Muscle of back (tissue), 11 donors: Measurements from ENCODE around the gene LDLRAD4. TPM values are rescaled to one million over a fixed set of nuclear protein-coding genes. Genes with fewer than 3 reads are reported as not detected.
A peak's percentile ranks its signal among the peaks of the same experiment; 100 is the strongest.

ENCODE experiments used
- DNase-seq, 3 donors: peaks; one replicate each; pipeline versions ENCODE4 v3.0.0 to v3.0.0-alpha.2; 2013
- polyA plus RNA-seq, 10 donors: library from polyadenylated mRNA; unstranded; fragments of 120-200 nt; gene quantifications; one replicate each; pipeline ENCODE4 v1.2.1, GENCODE V29; 2013; ENCODE audit not compliant: insufficient read length in 10 of 10

LDLRAD4 gene
- polyA plus RNA-seq, 10 donors = 6.9 to 15.9 (median 11.2) TPM

DNA sequence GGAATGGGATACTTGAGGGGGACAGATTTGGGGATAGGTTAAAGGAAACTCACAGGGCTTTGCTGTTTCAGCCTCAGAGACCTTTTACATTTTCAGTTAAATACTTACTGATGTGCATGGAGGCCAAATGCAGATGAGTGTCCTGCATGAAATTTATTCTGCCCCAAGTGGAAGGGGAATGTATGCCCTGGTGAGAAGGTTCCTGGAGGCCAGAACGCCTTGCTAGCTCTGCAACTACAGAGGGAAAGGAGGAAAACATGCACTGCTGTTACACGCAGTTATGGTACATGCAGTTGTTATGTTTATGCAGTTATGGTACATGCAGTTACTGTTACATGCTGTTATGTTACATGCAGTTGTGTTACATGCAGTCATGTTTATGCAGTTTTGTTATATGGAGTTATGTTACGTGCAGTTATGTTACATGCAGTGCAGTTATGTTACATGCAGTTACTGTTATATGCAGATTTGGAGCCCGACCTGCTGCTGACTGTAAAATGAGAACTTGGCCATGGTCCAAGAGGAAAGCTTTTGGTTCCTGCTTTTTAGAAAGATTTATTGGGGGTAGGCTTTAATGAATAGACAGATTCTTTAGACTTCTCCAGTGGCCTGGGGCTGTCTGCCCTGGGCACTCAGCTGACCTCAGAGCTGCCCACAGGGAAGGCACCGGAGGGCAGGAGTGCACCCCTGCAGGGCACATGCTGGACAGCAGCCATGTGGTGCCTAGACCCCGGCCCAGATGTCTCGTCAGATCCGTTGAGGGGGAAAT, 84.1 kb downstream of the LDLRAD4 start:
- peak in 2 of 3 donors; percentile 63 to 82 for DNase-seq

DNA sequence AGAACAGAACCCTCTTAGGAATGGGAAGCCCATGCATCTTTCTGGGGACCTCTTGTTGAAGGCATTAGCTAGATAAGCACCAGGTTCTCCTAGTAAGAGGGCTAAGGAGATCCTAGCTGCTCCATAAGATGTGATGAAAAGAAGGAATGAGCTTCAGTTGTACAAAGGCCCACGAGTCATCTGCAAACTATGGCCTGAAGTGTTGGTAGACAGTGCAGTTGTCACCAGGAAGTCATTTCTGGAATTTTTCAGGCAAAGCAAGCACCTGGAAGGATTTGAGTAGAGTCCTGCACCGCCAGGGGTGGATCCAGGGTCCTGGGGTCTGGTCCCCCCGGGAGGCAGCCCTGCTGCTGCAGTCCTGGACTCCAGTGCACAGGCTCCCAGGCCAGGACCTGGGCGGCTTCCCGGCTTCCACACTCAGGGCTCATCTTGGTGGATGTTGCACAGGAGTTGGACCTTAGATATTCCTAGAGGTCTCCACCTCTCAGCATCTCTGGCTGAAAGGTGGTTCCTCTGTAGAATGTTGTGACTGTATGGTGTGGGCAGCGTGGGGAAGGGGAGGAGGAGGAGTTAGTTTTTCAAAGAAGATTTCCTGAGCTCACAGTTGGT, 85.3 kb downstream of the LDLRAD4 start:
- no peak for DNase-seq

DNA sequence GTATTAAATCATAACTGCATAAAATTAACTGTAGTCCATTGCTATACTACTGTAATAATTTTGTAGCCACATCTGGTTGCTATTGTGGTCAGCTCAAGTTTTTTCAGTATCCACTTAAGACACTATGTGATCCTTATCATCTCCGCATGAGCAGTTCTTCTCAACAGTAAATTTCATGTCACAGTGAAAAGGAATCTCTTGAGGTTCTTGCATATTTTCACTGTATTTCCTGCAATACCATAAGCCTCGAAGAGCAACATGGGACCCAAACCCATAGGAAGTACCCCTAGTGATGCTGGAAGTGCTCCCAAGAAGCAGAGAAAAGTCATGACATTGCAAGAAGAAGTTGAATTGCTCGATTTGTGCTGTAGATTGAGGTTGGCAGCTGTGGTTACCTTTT, 86.7 kb downstream of the LDLRAD4 start:
- no peak for DNase-seq

DNA sequence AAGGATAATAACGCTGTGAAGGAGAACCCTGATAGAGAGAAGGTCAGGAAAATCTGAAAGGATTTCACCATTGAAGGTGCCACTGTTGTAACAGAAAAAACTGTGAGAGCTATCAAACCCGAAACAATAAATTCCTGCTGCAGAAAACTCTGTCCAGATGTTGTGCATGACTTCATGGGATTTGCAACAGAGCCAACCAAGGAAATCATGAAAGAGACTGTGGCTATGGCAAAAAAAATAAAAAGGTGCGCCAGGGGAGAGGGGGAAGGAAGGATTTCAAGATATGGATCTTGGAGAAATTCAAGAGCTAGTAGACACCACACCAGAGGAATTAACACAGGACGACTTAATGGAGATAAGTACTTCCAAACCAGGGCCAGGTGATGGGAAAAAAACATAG, 88.0 kb downstream of the LDLRAD4 start:
- DNase-seq = peak in 2 of 3 donors; percentile 46 to 67

DNA sequence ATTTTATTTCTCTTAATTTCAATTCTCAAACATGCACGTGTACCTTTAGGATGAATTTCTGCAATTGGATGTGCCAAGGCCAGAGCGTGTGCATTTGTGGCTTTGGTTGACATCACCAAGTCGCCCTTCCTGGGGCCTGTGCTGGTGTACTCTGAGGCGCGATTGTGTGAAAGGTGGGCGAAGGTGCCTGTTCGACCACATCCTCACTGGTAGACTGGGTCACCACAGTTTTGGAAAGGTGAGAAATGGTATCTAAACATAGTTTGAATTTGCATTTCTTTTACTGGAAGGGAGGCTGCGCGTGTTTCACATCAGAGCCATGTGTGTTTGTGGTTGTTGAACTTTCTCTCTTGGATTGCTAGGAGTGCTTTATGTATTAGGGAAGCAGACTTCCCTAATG, 89.8 kb downstream of the LDLRAD4 start:
- DNase-seq = no peak

DNA sequence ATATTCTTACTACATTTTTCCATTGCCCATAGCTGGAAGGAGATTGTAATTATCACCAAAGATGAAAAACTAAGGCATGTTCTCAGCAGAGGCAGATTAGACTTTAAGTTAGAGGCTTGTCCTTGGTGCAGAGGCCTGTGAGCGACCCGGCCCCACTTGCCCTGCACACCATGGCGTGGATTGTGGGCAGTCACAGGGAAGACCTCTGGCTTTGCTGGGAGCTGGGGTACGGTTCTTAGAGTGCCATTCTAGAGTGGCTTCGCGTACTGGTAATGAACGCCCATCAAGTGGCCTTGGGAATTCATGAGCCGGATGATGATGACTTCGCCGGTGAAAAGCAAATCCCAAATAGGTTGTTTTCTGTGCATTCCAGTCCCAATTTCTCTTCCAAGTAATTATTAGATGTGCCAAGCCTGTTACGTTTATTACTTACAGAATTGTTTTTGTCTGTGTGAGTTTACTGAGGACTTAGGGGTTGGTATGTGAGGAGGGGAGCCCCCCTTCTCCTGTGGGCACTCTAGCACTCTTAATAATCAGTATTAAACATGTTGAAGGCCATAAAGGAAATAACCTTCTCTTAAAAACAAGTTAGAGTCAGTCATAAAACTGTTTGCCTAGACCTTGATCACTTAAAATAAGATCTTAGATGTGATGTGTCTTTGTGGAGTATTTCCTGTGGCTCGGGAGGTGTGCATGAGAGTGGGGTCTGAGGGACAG, 90.6 kb downstream of the LDLRAD4 start:
- no peak for DNase-seq

DNA sequence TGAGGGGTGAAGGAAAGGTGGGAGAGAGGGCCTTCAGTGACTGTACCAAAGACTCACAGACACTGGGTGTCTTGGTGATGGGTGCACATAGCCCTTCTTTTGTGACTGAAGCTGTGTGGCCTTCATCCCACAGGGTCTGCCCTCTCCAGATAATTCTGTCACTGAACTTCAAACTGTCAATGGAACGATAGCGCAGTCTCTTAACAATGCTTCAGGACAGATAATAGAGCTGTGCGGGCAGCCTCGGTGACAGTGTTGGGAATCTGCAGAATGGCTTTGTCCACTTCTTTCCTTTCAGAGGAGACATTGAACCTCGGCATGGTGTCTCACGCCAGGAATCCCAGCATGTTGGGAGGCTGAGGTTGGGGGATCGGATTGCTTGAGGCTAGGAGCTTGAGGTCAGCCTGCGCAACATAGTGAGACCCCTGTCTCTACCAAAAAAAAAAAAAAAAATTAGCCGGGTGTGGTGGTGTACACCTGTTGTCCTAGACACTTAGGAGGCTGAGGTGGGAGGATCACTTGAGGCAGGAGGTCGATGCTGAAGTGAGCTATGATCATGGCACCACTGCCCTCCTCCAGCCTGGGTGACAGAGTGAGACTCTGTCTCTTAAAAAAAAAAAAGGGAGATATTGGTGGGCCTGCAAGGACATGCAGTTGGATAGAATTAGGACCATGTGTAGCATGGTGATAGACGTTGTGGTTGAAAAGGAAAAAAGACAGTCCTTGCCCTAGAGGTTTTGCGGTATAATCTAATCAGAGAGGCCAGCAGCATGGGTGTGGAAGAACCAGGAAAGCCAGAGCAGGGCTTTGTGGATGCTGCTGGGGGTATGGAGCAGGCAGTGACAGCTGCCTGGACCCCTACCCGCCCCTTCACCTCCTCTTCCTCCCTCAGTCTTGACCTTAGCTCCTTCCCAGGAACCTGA, 91.4 kb downstream of the LDLRAD4 start:
- no peak for DNase-seq

DNA sequence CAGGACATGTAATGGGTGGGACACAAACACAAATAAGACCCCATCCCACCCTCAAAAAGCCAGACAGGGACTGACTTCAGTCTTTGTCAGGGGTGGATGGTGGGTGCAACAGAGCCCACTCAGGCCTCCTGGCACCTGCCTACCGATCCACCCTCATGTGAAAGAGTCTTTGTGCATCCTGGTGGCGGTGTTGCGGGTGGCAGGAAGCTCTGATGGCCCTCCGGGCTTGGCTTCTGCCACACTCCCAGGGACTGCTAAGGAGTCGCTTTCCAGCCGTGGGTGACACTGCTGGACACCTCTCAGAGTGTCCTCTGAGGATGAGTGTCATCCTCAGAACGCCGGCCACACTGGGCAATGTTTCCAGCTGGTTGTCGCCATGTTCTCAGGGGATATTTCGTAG, 92.6 kb downstream of the LDLRAD4 start:
- no peak for DNase-seq

DNA sequence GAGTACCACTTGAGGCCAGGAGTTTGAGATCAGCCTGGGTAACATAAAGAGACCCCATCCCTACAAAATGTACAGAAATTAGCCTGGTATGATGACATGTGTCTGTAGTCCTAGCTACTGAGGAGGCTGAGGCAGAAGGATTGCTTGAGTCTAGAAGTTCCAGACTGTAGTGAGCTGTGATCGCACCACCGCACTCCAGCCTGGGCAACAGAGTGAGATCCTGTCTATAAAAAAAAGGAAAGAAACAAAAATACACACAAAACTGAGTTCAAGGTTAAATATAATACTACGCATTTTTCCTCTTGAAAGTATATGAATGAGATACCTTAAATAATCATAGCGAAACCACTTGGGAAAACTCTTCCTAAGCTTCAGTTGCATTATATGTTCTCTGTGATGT, 94.0 kb downstream of the LDLRAD4 start:
- DNase-seq = no peak

DNA sequence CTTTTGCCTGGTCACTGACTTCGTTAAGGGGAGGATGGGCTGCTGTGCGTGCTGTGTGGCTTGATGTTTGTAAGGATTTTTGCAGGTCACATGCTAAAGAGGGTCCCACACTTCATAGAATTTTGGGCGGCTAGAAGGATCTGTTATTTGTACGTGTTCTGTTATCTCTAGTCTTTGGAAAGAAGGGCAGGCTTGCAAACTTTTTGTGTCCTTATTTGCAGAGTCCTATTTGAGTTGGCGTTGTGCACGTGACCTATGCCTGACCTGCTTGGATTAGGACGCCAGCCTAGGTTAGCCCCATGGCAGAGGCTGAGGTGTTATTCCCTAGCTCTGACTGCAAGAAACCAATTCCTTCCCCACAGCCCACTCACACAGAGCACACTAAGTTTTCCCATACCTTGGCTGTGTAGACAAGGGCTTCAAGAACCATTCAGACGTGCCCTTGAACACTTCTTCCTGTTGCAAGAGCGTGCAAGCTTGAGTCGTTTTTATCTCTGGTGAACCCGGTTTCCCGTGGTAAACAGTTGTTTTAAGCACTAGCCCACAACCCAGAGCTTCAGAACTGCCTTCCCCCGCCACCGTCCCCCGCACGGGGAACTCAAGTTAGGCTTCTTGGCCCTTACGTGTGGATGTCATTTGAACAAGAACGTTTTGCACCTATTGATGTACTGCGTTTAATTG, 94.6 kb downstream of the LDLRAD4 start:
- DNase-seq = no peak

DNA sequence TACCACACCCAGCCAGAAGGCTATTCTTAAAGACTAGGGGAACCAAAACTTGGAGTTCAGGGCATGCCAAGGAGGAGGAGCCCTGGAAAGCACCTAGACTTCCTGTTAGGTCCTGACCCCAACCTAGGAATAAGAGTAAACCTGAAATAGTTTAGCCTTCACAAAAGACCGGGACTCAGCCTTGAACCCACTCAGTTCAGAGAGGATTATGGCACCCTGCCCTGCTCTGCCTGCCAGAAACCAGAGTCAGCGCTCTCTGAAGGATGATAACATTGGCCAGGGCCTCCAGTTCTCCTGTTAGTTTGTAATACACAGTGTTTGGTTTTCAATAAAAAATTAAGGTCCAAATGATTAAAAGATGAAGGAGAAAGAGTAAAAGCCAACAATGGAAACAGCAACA, 96.4 kb downstream of the LDLRAD4 start:
- DNase-seq = no peak

DNA sequence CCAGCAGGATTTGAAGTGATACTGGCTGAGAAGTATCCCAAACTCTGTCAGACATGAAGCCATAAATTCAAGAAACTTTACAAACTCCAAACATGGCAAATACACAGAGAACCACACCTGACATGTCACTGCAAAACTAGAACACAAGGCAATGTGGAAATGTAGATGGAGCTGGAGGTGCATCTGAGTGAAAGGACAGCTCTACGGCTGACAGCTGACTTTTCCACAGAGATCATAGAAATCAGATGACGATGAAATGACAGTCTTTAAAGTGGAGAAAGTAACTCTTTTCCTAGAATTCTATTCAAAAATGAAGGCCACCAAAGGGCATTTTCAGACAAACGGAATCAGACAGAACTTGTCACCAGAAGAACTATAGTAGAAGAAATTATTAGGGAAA, 97.5 kb downstream of the LDLRAD4 start:
- no peak for DNase-seq

DNA sequence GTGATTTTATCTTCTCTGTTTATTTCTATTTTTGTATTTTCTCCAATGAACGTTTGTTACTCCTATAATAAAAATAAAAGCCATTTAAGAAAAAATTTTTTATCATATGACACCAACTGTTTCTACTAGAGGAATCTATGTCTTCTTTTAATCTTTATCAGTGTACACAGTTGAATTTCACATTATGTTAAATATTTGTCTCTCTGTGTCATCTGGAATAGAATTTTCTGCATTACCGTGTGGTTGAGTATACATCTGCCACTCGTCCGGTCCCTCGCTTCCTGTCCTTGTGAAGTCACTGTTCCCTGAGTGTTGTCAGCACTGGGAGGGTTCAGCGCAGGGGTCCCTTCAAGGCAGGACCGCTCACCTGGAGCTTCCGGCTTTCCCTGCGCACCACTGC, 99.2 kb downstream of the LDLRAD4 start:
- DNase-seq = no peak

DNA sequence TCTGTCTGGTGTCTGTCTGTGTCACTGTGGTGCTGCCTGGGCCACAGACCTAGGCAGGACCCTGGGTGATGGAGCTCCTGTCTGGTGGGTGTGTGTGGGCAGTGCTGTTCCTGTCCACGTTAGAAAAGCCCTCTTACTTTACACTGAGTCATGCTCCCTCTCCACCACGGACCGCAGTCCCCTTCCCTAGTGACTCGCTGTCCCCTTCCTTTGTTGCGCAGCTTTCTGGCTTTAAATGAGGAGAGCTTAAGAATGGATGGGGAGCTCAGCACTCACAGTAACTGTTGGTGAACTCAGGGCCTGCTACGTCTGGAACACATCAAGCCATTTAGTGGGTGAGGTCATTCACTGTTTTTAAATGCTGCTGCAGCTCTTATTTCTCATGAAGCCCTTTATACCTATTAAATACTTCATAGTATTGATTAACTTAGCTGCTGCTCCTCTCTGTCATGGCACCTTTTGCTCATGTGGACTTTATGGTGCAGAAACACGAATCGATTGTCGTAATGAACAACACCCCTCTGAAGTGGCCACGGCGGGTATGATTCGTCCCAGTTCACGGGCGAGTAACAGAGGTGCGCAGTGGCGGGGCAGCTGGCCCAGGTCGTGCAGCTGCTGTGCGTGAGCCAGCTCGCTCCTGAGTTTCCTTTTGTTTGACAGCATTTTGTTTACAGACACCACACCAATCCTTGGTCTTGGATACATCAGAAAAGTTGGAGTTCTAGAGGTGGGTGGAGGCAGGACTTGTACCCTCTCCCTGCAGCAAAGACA, 100.4 kb downstream of the LDLRAD4 start:
- peak in 1 of 3 donors; percentile 12 for DNase-seq

DNA sequence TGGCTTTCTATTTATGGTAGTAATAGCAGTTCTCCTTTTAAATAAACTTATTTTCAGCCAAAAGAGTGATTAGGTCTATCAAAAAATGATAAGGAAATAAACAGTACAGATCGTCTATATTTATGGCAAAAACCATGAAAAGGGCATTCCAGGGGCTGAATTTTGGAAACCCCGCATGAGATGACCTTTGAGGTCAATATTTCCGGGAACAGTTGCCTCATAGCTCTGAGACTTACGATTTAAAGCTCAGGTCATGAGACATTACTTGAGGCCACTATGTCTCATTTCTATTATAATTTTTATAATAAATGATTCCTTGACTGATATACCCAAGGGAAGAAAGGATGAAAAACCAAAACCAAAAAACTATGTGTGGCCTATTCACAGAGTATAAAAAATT, 101.1 kb downstream of the LDLRAD4 start:
- DNase-seq = no peak

DNA sequence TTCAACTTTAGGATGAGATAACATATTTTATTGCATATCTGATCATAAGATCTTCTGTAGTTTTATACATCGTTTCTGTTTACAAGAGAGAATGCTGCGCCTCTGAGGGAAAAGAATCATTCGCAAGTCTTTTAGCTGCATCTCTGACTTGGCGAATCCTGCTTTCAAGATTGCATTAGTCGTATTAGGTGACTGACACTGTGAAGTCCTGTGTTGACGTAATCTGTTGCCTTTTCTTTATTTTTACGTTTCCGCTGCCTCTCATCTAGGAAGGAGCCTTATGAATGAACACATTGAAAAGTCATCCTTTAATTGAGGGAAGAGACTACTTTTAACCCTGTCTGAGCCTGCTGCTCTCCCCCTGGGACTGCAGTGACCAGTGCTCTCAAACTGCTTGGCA, 101.5 kb downstream of the LDLRAD4 start:
- DNase-seq = no peak

DNA sequence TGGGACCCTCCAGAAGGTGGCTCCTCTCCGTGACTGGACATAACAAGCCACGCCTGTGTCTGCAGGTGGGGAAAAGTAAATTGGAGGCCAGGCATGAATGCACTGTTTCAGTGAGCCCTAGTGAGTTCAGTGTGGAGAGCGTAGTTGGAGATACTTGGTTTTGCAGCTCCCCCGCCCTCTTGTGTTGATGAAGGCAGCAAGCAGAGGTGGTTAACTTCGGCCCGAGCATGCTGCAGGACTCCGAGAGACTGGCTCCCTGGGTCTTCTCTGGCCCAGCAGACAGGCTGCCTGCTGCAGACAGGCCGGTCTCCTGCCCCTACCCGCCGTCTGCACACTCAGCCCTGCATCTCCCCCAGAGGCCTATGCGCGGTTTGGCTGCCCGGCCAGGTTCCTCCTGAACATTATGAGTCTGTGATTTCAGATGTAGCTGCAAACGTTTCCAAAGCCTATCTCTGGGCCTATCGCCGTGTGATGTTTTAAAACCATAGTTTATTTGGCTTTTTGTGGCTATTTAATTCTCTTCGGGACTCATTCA, 102.4 kb downstream of the LDLRAD4 start:
- DNase-seq = no peak

DNA sequence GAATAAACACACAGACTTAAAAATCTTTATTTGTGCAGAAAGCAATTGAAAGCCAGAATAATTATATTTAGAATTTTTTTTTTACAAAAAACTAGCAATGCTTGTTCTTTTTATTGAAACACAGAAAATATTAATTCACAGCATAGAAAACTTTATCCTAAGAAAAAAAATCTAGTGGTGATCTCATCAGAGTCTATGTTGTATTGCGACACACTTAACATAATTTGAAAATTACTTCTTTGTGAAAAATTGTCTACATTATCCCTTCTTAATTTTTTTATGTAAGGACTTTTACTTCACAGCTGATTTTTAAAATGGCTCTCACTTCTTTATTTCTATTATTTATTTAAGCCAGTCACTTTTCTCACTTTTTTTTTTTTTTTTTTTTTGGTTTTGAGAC, 103.4 kb downstream of the LDLRAD4 start:
- DNase-seq = no peak

DNA sequence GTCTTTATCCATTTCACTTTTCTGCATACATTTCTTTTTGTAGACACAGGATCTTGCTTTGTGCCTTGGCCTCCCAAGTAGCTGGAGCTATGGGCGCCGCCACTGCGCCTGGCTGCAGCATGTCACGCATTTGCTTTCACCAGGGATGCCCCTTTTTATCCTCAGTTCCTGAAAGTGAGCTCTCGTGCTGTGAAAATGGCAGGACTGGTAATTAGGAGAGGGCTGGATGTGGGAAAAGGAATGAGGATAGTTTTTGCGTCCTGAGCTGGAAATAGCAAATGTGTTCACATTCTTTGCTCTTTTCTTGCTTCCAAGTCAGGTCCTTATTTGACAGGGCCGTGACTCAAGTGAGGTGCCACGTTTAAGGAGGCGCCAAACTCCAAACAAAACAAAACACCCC, 104.6 kb downstream of the LDLRAD4 start:
- DNase-seq = no peak

DNA sequence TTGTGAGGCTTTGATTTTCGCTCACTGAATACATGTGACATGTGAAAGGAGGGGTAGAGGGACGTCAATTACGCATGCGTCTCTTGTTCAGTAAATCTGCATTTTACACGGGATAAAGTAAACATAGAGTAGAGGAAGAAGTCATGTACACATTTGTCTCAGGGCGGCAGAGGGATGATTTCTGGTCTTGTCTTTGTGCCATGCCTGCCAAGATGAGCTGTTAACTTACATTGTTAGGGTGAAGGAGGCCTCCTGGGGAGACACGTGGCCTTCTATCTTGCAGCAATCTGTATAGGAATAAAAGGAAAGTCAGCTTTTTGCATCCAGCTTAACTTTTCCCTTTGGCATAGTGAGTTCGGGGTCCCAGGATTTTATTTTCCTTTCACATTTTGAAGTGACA, 106.3 kb downstream of the LDLRAD4 start:
- no peak for DNase-seq
